HepG2 (cell line): ENCODE results near the gene CACNA1C. TPM values are rescaled to one million over a fixed set of nuclear protein-coding genes. Genes with fewer than 3 reads are reported as not detected.

Experiments used
- ATAC-seq: fragments of 200-7000 bp; cut with Tn5 transposase; 3 replicates; pipeline ENCODE4 v1.9.1; 2020; ENCODE audit warnings: mild to moderate bottlenecking, moderate library complexity
- BruUV-seq: library from RNA; stranded (reverse); fragments of 400-500 nt; replicated peaks from 2 replicates; lab custom pipeline; 2021; lab: Mats Ljungman, UMichigan
- CTCF ChIA-PET: fragments of 300-600 bp; formaldehyde crosslinking; extraction: SDS; loops from one replicate; lab custom pipeline; 2021; ENCODE audit warnings: low total read pairs, inconsistent platforms, low intra/inter-chr PET ratio; lab: Yijun Ruan, JAX
- POLR2A ChIA-PET: fragments of 350-600 bp; sonication (Branson Sonifier 250); formaldehyde crosslinking; loops from one replicate; lab custom pipeline; 2020; ENCODE audit warnings: antibody characterized with exemption, inconsistent platforms; lab: Yijun Ruan, JAX
- DNase-seq: peaks from one replicate; pipeline ENCODE4 v3.0.0-alpha.2; 2015; ENCODE audit warnings: low spot score
- FAIRE-seq: peaks from 3 replicates; lab custom pipeline; 2011; peaks lifted over from hg19 to GRCh38; lab: Jason Lieb, UNC
- H2AFZ ChIP-seq: one replicate; pipeline ENCODE4 v1.6.1; 2011; ENCODE audit warnings: low read length, inconsistent platforms
- H3K27ac ChIP-seq: fragments of 300-600 bp; 3 replicates; pipeline ENCODE4 v1.8.0; 2011; ENCODE audit warnings: mixed run types, mild to moderate bottlenecking, mixed read lengths, low read length, inconsistent platforms; ENCODE audit not compliant: insufficient read depth; ENCODE audit errors: extremely low read length
- H3K27me3 ChIP-seq, 2 experiments: fragments of 200-600 bp in 1 of 2; 2 replicates in 1 of 2; 3 replicates in 1 of 2; pipeline versions ENCODE4 v1.6.0 to v1.8.0; 2011; ENCODE audit warnings: low read length in 2 of 2, mild to moderate bottlenecking in 2 of 2, moderate library complexity in 2 of 2, inconsistent platforms in 1 of 2; ENCODE audit not compliant: insufficient read depth in 2 of 2, control insufficient read depth in 1 of 2
- H3K36me3 ChIP-seq, 2 experiments: fragments of 200-600 bp in 1 of 2; replicated peaks in 1 of 2; 2 replicates in 1 of 2; 3 replicates in 1 of 2; pipeline versions ENCODE4 v1.5.1 to v1.8.0; 2011; ENCODE audit warnings: low read length in 2 of 2, inconsistent platforms in 1 of 2; ENCODE audit not compliant: insufficient read depth in 2 of 2, control insufficient read depth in 1 of 2
- H3K4me1 ChIP-seq: 2 replicates; pipeline ENCODE4 v1.5.1; 2012; ENCODE audit warnings: low read length, inconsistent platforms; ENCODE audit not compliant: insufficient read depth
- H3K4me2 ChIP-seq: 2 replicates; pipeline ENCODE4 v1.6.0; 2011; ENCODE audit warnings: low read depth, low read length, inconsistent platforms
- H3K4me3 ChIP-seq, 3 experiments: fragments of 200-600 bp in 1 of 3; sonication (generic), shearing (Covaris generic) in 1 of 3; replicated peaks in 1 of 3; 2 replicates each; pipeline ENCODE4 v1.5.1; 2011 to 2016; ENCODE audit warnings: low read length in 3 of 3, inconsistent platforms in 2 of 3, low read depth in 2 of 3, mild to moderate bottlenecking in 2 of 3, control low read depth in 1 of 3, mixed read lengths in 1 of 3; ENCODE audit not compliant: insufficient read depth in 1 of 3
- H3K79me2 ChIP-seq: one replicate; pipeline ENCODE4 v1.6.1; 2011; ENCODE audit warnings: low read length, inconsistent platforms; ENCODE audit not compliant: insufficient read depth
- H3K9ac ChIP-seq: 2 replicates; pipeline ENCODE4 v1.6.0; 2011; ENCODE audit warnings: mild to moderate bottlenecking, low read depth, low read length, inconsistent platforms; ENCODE audit not compliant: insufficient read depth
- H3K9me3 ChIP-seq: 2 replicates; pipeline ENCODE4 v1.5.1; 2012; ENCODE audit warnings: mild to moderate bottlenecking, low read length
- H4K20me1 ChIP-seq: 2 replicates; pipeline ENCODE4 v1.6.0; 2011; ENCODE audit warnings: inconsistent platforms, mild to moderate bottlenecking, low read length, moderate library complexity; ENCODE audit not compliant: insufficient read depth
- CHD2 ChIP-seq: IDR thresholded peaks from 2 replicates; pipeline ENCODE4 v1.6.1; 2011; ENCODE audit warnings: low read depth, low read length, improper control_type of control experiment
- KLF6 ChIP-seq: IDR thresholded peaks from 2 replicates; pipeline ENCODE4 v1.8.0; 2016; ENCODE audit warnings: missing biosample characterization, missing genetic modification reagents
- RBM39 ChIP-seq: fragments of 200-400 bp; formaldehyde crosslinking; IDR thresholded peaks from one replicate; pipeline ENCODE4 v1.6.1; 2018; ENCODE audit warnings: antibody characterized with exemption, mild to moderate bottlenecking, low read depth, low read length; ENCODE audit not compliant: poor library complexity, severe bottlenecking
- REXO4 ChIP-seq: sonication (generic); formaldehyde crosslinking; IDR thresholded peaks from 2 replicates; pipeline ENCODE4 v1.8.0; 2022; ENCODE audit warnings: missing genetic modification reagents, mild to moderate bottlenecking, borderline replicate concordance
- RXRA ChIP-seq: sonication (generic); formaldehyde crosslinking; IDR thresholded peaks from 2 replicates; pipeline ENCODE4 v1.5.1; 2020; ENCODE audit warnings: missing genetic modification reagents
- SALL1 ChIP-seq: sonication (generic); formaldehyde crosslinking; IDR thresholded peaks from 2 replicates; pipeline ENCODE4 v1.8.0; 2022; ENCODE audit warnings: mild to moderate bottlenecking, missing genetic modification reagents
- SMAD1 ChIP-seq: sonication (generic); formaldehyde crosslinking; IDR thresholded peaks from 2 replicates; pipeline ENCODE4 v1.4.0; 2020; ENCODE audit warnings: missing genetic modification reagents, low read depth, mild to moderate bottlenecking, borderline replicate concordance
- TAF1 ChIP-seq: sonication (generic); formaldehyde crosslinking; IDR thresholded peaks from 2 replicates; pipeline ENCODE4 v1.4.0; 2020; ENCODE audit warnings: missing genetic modification reagents
- U2AF1 ChIP-seq: fragments of 200-400 bp; formaldehyde crosslinking; optimal IDR thresholded peaks from 2 replicates; pipeline ENCODE3; 2017; ENCODE audit warnings: mild to moderate bottlenecking, low read depth, low read length
- ZNF207 ChIP-seq: fragments of 450-650 bp; IDR thresholded peaks from 2 replicates; pipeline ENCODE4 v1.6.1; 2016; ENCODE audit warnings: antibody characterized with exemption, borderline replicate concordance
- ZNF33B ChIP-seq: sonication (generic); formaldehyde crosslinking; IDR thresholded peaks from 2 replicates; pipeline ENCODE4 v1.5.1; 2020; ENCODE audit warnings: mild to moderate bottlenecking, missing genetic modification reagents
- ZNF382 ChIP-seq: sonication (generic); formaldehyde crosslinking; IDR thresholded peaks from 2 replicates; pipeline ENCODE4 v1.5.0; 2020; ENCODE audit warnings: missing genetic modification reagents, mild to moderate bottlenecking, borderline replicate concordance
- ZNF383 ChIP-seq: sonication (generic); formaldehyde crosslinking; IDR thresholded peaks from 2 replicates; pipeline ENCODE4 v1.4.0; 2020; ENCODE audit warnings: missing genetic modification reagents, mild to moderate bottlenecking, borderline replicate concordance
- in situ Hi-C: cut with HindIII; loops from 2 replicates; pipeline ENCODE4 v1.10.0; 2017; ENCODE audit warnings: low pct_unique_long_range_greater_than_20kb; ENCODE audit not compliant: extremely low pct_ligation_motif_present
- intact Hi-C: fragments of 100-400 bp; cut with micrococcal nuclease; formaldehyde crosslinking; loops from one replicate; pipeline ENCODE4 v1.10.0; 2022; ENCODE audit not compliant: unreplicated experiment
- polyA plus RNA-seq, 8 experiments: library from polyadenylated mRNA; depleted of rRNA in 3 of 8; stranded (reverse) in 7 of 8; unstranded in 1 of 8; fragments of >200 nt; fragmentation: Illumina TruSeq in 4 of 8; extraction: Trizol in 4 of 8; gene quantifications; 2 replicates each; pipeline versions ENCODE4 v1.2.1 to v1.2.3, GENCODE V29; 2011 to 2016; ENCODE audit warnings: low read depth in 4 of 8, missing spikeins in 1 of 8, mixed read lengths in 1 of 8; ENCODE audit not compliant: insufficient read depth in 1 of 8
- total RNA-seq, 5 experiments: library from RNA; depleted of rRNA; stranded (reverse); fragments of >200 nt; fragmentation: Illumina TruSeq; extraction: Trizol; gene quantifications; 2 replicates each; pipeline ENCODE4 v1.2.3, GENCODE V29; 2016; ENCODE audit warnings: low read depth in 1 of 5
- TF ChIP-seq, protein P1 (sequence below): sonication (generic); formaldehyde crosslinking; IDR thresholded peaks from 2 replicates; pipeline ENCODE4 v1.4.0; 2020; ENCODE audit warnings: missing genetic modification reagents
- TF ChIP-seq, protein P2 (sequence below): sonication (generic); formaldehyde crosslinking; IDR thresholded peaks from 2 replicates; pipeline ENCODE4 v1.5.1; 2020; ENCODE audit warnings: missing genetic modification reagents, mild to moderate bottlenecking, borderline replicate concordance
- TF ChIP-seq, protein P3 (sequence below): sonication (generic); formaldehyde crosslinking; IDR thresholded peaks from 2 replicates; pipeline ENCODE4 v1.4.0; 2020; ENCODE audit warnings: missing genetic modification reagents

CACNA1C gene
- total and polyA plus RNA-seq, 2 of the 13 experiments (the other 11 are each of a cell fraction or from before 2014, with no cell fraction given): not detected

DNA sequence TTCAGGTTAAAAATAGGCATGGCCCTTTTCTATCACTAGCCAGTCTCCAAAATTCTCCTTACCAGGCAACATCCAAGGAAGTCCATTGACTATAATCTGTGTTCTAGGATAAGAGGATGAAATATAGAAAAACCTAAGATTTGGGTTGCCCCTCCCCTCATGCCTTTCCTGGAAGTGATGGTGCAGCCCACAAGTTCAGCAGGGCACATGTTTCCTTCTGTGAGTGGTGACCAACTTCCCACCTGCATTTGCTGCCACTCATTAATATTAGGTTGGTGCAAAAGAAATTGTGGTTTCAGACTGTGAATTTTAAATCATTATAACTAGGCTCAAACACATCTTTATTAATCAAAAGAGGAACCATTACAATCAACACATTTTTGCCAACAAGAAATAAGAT is 491.4 kb downstream of the CACNA1C start:
- in situ Hi-C loops (no loop called here), intact Hi-C loops (no loop called here)
- FAIRE-seq (no peak), DNase-seq (no peak), ATAC-seq (no peak)
- no peaks in the 10 kb centered on the region for H3K36me3 ChIP-seq
- no peak overlapping the region for H3K9ac ChIP-seq
- H4K20me1 ChIP-seq: no peaks in the 10 kb centered on the region
- ChIA-PET CTCF (no interaction called here), POLR2A (no interaction called here)
- no peak overlapping the region for H3K4me2 ChIP-seq
- no TSS peak for BruUV-seq
- TF ChIP-seq TAF1 (CRISPR knock-in tag) (no peak), ZNF207 (no peak), SALL1 (CRISPR knock-in tag) (no peak), RXRA (no peak), RBM39 (no peak), REXO4 (no peak), ZNF382 (CRISPR knock-in tag) (no peak), ZNF33B (CRISPR knock-in tag) (no peak), U2AF1 (no peak), CHD2 (no peak), KLF6 (CRISPR knock-in tag) (no peak), ZNF383 (CRISPR knock-in tag) (no peak), SMAD1 (CRISPR knock-in tag) (no peak)
- TF ChIP-seq, protein P1, sequence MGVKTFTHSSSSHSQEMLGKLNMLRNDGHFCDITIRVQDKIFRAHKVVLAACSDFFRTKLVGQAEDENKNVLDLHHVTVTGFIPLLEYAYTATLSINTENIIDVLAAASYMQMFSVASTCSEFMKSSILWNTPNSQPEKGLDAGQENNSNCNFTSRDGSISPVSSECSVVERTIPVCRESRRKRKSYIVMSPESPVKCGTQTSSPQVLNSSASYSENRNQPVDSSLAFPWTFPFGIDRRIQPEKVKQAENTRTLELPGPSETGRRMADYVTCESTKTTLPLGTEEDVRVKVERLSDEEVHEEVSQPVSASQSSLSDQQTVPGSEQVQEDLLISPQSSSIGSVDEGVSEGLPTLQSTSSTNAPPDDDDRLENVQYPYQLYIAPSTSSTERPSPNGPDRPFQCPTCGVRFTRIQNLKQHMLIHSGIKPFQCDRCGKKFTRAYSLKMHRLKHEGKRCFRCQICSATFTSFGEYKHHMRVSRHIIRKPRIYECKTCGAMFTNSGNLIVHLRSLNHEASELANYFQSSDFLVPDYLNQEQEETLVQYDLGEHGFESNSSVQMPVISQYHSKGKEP (CRISPR knock-in tag): no peak
- TF ChIP-seq, protein P2, sequence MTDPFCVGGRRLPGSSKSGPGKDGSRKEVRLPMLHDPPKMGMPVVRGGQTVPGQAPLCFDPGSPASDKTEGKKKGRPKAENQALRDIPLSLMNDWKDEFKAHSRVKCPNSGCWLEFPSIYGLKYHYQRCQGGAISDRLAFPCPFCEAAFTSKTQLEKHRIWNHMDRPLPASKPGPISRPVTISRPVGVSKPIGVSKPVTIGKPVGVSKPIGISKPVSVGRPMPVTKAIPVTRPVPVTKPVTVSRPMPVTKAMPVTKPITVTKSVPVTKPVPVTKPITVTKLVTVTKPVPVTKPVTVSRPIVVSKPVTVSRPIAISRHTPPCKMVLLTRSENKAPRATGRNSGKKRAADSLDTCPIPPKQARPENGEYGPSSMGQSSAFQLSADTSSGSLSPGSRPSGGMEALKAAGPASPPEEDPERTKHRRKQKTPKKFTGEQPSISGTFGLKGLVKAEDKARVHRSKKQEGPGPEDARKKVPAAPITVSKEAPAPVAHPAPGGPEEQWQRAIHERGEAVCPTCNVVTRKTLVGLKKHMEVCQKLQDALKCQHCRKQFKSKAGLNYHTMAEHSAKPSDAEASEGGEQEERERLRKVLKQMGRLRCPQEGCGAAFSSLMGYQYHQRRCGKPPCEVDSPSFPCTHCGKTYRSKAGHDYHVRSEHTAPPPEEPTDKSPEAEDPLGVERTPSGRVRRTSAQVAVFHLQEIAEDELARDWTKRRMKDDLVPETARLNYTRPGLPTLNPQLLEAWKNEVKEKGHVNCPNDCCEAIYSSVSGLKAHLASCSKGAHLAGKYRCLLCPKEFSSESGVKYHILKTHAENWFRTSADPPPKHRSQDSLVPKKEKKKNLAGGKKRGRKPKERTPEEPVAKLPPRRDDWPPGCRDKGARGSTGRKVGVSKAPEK (CRISPR knock-in tag): no peak
- TF ChIP-seq, protein P3, sequence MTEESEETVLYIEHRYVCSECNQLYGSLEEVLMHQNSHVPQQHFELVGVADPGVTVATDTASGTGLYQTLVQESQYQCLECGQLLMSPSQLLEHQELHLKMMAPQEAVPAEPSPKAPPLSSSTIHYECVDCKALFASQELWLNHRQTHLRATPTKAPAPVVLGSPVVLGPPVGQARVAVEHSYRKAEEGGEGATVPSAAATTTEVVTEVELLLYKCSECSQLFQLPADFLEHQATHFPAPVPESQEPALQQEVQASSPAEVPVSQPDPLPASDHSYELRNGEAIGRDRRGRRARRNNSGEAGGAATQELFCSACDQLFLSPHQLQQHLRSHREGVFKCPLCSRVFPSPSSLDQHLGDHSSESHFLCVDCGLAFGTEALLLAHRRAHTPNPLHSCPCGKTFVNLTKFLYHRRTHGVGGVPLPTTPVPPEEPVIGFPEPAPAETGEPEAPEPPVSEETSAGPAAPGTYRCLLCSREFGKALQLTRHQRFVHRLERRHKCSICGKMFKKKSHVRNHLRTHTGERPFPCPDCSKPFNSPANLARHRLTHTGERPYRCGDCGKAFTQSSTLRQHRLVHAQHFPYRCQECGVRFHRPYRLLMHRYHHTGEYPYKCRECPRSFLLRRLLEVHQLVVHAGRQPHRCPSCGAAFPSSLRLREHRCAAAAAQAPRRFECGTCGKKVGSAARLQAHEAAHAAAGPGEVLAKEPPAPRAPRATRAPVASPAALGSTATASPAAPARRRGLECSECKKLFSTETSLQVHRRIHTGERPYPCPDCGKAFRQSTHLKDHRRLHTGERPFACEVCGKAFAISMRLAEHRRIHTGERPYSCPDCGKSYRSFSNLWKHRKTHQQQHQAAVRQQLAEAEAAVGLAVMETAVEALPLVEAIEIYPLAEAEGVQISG (CRISPR knock-in tag): no peak
- H3K27ac ChIP-seq: no peak overlapping the region
- H3K9me3 ChIP-seq: no peaks in the 10 kb centered on the region
- no peaks in the 10 kb centered on the region for H3K4me1 ChIP-seq
- no peaks in the 10 kb centered on the region for H3K79me2 ChIP-seq
- H2AFZ ChIP-seq: no peak overlapping the region
- peaks cover 1 to 18% of the 10 kb centered on the region in 2 experiments; a peak in 3 of 5 replicates for H3K27me3 ChIP-seq
- H3K4me3 ChIP-seq: no peak overlapping the region
